Measurements from ENCODE around the gene PRXL2C.

Gene PRXL2C

DNA sequence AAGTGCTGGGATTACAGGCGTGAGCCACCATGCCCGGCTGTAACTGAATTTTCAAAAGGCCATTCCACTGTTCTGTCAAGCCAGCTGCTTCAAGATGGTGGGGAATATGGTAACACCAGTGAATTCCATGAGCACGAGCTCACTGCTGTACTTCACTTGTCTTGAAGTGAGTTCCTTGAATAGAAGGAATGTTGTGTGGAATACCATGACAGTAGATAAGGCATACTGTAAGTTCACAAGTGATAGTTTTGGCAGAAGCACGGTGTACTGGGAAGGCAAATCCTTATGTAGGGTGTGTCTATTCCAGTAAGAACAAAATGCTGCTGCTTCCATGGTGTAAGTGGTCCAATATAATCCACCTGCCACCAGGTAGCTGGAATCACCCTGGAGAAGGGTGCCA is 6.6 kb upstream of the PRXL2C start:
- Histone ChIP-seq H3K79me2 (ENCODE audit: insufficient read depth, low read length) (no peaks in the 10 kb centered on the region), H3K4me1 (ENCODE audit: insufficient read depth, low read length) (no peaks in the 10 kb centered on the region), H3K9ac (ENCODE audit: low read depth, low read length) (no peak overlapping the region), H3K27me3 (ENCODE audit: insufficient read depth, low read length, poor library complexity) (peaks cover 3% of the 10 kb centered on the region), H4K20me1 (ENCODE audit: insufficient read depth, low read length) (no peaks in the 10 kb centered on the region), H3K4me2 (ENCODE audit: insufficient read depth, low read length) (no peak overlapping the region), H2AFZ (ENCODE audit: low read depth, low read length) (no peak overlapping the region), H3K4me3 (ENCODE audit: low read depth in 1 of 2, low read length in 2 of 2) (no peak overlapping the region), H3K27ac (ENCODE audit: low read length) (no peak overlapping the region), H3K36me3 (ENCODE audit: insufficient read depth, low read length) (no peaks in the 10 kb centered on the region), H3K9me3 (ENCODE audit: insufficient read depth, low read length, severe bottlenecking) (no peaks in the 10 kb centered on the region)
- ATAC-seq (ENCODE audit: insufficient read depth, low read depth) (no peak), DNase-seq (no peak)
- no peak for TF ChIP-seq CTCF (IDR thresholded peaks at IDR 0.05; ENCODE audit: borderline replicate concordance, extremely low read depth, low read length, poor library complexity, severe bottlenecking)
- TF ChIP-seq EZH2 (IDR thresholded peaks at IDR 0.05; ENCODE audit: borderline replicate concordance, low read depth, low read length, severe bottlenecking) = no peak

DNA sequence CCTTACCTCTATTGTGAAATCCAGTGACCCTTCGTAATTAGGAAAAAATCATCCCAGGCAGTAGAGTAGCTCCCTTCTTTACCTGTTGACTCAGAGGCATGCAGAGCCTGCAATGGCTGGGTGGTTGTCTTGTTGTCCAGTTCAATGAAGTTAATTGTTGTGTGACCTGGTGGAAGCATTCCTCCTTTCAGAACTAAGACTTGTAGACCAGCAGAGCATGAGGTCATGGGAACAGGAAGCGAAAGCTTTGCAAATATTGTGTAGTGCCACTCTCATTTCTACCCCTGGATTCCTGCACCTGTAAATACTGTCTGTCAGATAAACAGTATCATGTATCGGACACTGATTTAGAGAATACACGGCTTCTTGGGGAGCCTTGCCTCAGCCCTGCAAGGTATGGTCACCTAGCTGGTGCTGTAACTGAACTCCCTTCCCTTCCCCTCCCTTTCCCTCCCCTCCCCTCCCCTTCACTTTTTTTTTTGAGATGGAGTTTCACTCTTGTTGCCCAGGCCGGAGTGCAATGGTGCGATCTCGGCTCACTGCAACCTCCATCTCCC is 5.7 kb upstream of the PRXL2C start:
- Histone ChIP-seq H3K4me2 (ENCODE audit: insufficient read depth, low read length) (no peak overlapping the region), H3K79me2 (ENCODE audit: insufficient read depth, low read length) (no peaks in the 10 kb centered on the region), H3K9ac (ENCODE audit: low read depth, low read length) (no peak overlapping the region), H4K20me1 (ENCODE audit: insufficient read depth, low read length) (no peaks in the 10 kb centered on the region), H3K9me3 (ENCODE audit: insufficient read depth, low read length, severe bottlenecking) (no peaks in the 10 kb centered on the region), H3K27me3 (ENCODE audit: insufficient read depth, low read length, poor library complexity) (peaks cover 3% of the 10 kb centered on the region), H3K36me3 (ENCODE audit: insufficient read depth, low read length) (no peaks in the 10 kb centered on the region), H3K27ac (ENCODE audit: low read length) (no peak overlapping the region), H3K4me3 (ENCODE audit: low read depth in 1 of 2, low read length in 2 of 2) (no peak overlapping the region), H2AFZ (ENCODE audit: low read depth, low read length) (no peak overlapping the region), H3K4me1 (ENCODE audit: insufficient read depth, low read length) (no peaks in the 10 kb centered on the region)
- DNase-seq (no peak), ATAC-seq (ENCODE audit: insufficient read depth, low read depth) (no peak)
- TF ChIP-seq CTCF (IDR thresholded peaks at IDR 0.05; ENCODE audit: borderline replicate concordance, extremely low read depth, low read length, poor library complexity, severe bottlenecking) = no peak
- TF ChIP-seq EZH2 (IDR thresholded peaks at IDR 0.05; ENCODE audit: borderline replicate concordance, low read depth, low read length, severe bottlenecking) = no peak

GRCh38 chr9:96654450-96655197 is 493 bp downstream of the PRXL2C start:
- no peaks in the 10 kb centered on the region for H3K79me2 ChIP-seq (ENCODE audit: insufficient read depth, low read length)
- DNase-seq = no peak
- H4K20me1 ChIP-seq (ENCODE audit: insufficient read depth, low read length) = no peaks in the 10 kb centered on the region
- no peak overlapping the region for H3K4me3 ChIP-seq (ENCODE audit: low read depth in 1 of 2, low read length in 2 of 2)
- H3K9me3 ChIP-seq (ENCODE audit: insufficient read depth, low read length, severe bottlenecking) = no peaks in the 10 kb centered on the region
- H2AFZ ChIP-seq (ENCODE audit: low read depth, low read length) = no peak overlapping the region
- H3K4me2 ChIP-seq (ENCODE audit: insufficient read depth, low read length) = no peak overlapping the region
- H3K27me3 ChIP-seq (ENCODE audit: insufficient read depth, low read length, poor library complexity) = no peaks in the 10 kb centered on the region
- TF ChIP-seq EZH2 (IDR thresholded peaks at IDR 0.05; ENCODE audit: borderline replicate concordance, low read depth, low read length, severe bottlenecking) (no peak), CTCF (IDR thresholded peaks at IDR 0.05; ENCODE audit: borderline replicate concordance, extremely low read depth, low read length, poor library complexity, severe bottlenecking) (no peak)
- no peak overlapping the region for H3K27ac ChIP-seq (ENCODE audit: low read length)
- H3K9ac ChIP-seq (ENCODE audit: low read depth, low read length) = no peak overlapping the region
- no peak for ATAC-seq (ENCODE audit: insufficient read depth, low read depth)
- no peaks in the 10 kb centered on the region for H3K36me3 ChIP-seq (ENCODE audit: insufficient read depth, low read length)
- no peaks in the 10 kb centered on the region for H3K4me1 ChIP-seq (ENCODE audit: insufficient read depth, low read length)

Measured in DND-41 (cell line).